ENCODE measurements around the gene PCDHGA6.

Gene PCDHGA6

DNA sequence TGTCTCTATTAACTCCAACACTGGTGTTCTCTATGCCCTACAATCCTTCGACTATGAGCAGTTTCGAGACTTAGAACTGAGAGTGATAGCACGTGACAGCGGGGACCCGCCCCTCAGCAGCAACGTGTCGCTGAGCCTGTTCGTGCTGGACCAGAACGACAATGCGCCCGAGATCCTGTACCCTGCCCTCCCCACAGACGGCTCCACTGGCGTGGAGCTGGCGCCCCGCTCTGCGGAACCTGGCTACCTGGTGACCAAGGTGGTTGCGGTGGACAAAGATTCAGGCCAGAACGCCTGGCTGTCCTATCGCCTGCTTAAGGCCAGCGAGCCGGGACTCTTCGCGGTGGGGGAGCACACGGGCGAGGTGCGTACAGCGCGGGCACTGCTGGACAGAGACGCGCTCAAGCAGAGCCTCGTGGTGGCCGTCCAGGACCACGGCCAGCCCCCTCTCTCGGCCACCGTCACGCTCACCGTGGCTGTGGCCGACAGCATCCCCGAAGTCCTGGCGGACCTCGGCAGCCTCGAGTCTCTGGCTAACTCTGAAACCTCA, 49.1 kb downstream of the PCDHGA6 start:
- DNase-seq = no peak

DNA sequence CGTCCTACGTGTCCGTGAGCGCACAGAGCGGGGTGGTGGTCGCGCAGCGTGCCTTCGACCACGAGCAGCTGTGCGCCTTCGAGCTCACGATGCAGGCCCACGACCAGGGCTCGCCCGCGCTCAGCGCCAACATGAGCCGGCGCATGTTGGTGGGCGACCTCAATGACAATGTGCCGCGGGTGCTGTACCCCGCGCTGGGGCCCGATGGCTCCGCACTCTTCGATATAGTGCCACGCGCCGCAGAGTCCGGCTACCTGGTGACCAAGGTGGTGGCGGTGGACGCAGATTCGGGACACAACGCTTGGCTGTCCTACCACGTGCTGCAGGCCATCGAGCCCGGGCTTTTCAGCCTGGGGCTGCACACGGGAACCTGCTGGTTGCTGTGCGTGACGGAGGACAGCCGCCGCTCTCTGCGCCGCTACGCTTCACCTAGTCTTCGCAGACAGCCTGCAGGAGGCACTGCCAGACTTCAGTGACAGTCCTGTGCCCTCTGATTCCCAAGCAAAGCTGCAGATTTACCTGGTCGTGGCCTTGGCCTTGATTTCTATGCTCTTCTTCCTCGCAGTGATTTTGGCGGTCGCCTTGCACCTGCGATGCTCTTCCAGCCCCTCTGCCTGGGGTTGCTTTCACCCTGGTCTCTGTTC, 54.2 kb downstream of the PCDHGA6 start:
- DNase-seq = no peak

All from NCI-H1092 (cell line).